ENCODE data around the gene SLC43A1.
A peak's percentile ranks its signal among the peaks of the same experiment; 100 is the strongest.

The SLC43A1 gene

DNA sequence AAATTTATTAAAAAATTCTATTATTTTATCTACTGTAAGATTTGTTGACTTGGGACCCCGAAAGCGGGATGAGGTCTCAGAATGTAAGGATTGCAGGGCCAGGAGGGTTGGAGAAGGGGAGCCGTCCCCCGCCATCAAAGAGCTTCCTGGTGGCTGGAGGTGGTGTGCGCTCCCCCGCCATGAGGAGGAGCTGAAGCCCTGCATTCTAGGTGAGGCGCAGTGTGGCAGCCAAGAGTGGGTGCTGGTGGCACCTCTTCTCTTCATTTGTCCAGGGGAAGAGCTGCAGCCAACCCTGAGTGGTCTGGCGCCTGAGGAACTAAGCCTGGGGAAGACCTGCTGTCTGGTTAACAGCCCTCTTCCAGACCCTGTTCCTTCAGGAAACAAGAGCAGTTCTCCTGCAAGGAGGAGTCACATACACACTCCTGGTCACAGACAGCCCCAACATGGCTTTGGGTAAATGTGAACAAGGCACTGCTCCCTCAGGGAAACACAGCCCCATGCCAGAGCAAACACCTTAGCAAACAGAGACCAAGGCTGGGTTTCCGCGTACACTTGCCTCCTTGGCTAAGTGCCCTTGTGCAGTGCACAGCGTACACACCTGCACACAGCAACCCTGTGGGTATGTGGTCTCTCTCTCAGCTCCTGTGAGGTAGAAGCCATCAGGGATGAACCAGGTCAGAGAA lies 37.9 kb downstream of the SLC43A1 start:
- no peak for DNase-seq

DNA sequence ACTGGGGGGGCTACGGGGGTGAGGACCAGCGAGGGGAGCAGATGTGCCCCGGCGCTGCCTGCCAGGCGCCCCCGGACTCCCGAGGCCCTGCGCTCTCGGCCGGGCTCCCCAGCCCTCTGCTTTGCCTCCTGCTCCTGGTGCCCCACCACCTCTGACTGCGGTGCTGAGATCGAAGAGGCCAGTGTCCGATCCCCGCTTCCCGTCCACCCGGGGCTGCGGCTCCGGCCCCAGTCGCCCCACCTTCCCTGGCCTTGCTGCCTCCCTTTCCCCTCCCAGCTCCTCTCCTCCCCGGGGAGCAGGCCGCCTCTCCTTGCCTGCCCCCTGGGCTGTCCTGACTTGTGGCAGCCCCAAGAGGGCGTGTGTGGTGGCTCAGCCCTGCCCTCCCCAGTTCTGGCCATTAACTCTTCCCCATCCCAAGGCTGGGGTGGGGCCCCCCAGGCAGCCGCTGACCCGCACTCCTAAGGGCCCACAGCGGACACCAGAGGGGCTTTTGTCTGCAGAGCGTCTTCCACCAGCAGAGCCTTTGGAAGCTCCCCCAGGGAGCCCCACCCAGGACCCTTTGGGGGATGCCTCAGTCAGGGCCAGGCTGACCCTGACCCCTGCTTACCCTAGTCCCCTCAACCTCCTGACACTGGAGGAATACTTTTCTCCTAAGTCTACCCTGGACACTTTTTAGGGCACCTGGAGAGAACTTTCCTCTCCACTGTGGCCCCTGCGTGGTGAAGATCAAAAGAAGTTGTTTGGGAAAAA lies 38.6 kb downstream of the SLC43A1 start:
- DNase-seq = peak; percentile 39

DNA sequence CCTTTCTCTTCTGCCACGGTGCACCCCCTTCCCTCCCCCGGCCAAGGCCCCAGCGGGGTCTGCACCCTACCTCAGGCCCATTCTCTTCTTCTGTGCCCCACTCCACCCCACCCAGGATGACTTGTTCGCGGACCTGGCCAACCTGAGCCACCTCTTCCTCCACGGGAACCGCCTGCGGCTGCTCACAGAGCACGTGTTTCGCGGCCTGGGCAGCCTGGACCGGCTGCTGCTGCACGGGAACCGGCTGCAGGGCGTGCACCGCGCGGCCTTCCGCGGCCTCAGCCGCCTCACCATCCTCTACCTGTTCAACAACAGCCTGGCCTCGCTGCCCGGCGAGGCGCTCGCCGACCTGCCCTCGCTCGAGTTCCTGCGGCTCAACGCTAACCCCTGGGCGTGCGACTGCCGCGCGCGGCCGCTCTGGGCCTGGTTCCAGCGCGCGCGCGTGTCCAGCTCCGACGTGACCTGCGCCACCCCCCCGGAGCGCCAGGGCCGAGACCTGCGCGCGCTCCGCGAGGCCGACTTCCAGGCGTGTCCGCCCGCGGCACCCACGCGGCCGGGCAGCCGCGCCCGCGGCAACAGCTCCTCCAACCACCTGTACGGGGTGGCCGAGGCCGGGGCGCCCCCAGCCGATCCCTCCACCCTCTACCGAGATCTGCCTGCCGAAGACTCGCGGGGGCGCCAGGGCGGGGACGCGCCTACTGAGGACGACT lies 39.3 kb downstream of the SLC43A1 start:
- DNase-seq = peak; percentile 42

DNA sequence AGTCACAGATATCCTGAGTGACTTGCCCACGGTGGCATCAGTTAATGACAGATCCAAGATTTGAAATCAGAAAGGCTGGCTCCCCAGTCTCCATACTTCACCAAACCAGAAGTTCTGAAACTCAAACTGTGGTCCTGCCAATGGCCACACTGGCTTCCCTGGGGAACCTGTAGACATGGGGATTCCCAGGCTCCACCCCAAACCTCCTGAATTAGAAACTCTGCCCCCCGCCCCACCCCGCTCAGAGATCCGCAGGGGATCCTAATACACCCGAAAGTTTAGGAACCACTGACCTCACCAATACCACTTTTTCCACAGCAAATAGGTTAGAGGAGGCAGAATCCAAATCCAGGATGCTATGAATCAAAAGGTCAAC lies 39.8 kb downstream of the SLC43A1 start:
- no peak for DNase-seq

DNA sequence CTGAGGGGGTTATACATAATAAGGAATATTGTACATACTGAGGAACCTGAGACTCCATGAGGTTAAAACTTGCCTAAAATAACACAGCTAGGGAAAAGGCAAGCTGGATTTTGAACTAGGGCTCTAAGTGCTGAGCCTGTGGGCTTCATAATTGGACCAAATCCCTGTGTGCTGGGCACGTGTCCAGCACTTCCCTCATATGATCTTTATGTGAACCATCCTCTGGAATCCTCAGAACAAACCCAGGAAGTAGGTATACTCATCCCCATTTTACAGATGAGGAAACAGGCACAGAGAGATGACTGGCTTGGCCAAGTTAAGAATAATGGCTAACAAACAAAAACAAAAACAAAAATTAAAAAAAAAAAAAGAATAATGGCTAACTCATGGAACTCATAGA lies 40.3 kb downstream of the SLC43A1 start:
- no peak for DNase-seq

DNA sequence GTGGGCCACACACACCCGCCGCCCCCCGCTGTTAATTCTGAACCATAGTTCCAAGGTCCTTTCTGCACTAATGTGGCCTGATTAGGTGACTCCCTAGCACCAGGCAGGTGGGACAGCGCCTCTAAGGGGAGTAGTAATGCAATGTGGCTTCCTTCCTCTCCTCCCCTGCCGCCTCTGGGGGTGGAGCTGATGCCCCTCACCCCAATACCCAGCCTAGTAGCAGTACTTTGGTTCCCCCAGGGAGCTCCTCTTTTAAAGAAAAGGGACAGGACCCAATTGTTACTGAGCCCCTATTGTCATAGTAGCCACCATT lies 40.7 kb downstream of the SLC43A1 start:
- no peak for DNase-seq

DNA sequence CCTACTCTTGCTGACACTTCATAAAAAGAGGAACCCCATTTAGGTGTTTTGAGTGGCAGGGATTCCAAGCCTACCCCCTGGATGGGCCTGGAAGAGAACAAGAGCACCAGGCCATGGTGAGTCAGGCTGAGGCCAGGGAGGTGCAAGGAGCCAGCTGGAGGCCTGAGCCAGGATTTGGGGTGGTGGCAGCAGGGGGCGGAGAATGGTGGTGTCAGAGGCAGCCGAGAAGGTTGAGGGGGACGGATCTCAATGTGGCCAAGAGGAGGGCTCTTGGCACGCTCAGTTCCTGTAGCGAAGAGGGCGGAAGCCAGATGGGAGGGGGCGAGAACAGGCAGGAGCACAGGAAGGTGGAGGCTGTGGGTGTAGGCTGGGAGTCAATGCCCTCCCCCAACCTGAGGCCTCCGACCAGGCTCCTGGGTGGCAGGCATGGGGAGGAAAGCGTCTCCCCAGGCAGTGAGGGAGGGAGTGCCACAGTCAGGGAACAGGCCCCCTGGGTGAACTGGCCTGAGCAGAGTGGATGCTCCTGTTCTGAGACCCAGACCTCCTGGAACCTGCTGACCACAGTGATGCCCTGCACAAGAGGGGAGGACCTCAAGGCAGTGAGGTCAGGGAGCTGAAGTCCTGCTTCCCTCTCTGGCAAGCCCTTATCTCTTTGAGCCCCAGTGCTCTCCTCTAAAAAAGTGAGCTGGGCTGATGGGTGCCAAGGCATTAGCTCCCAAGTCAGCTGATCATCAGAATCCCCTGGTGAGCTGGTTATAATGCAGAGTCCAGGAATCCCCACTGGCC lies 41.3 kb downstream of the SLC43A1 start:
- peak; percentile 41 for DNase-seq

DNA sequence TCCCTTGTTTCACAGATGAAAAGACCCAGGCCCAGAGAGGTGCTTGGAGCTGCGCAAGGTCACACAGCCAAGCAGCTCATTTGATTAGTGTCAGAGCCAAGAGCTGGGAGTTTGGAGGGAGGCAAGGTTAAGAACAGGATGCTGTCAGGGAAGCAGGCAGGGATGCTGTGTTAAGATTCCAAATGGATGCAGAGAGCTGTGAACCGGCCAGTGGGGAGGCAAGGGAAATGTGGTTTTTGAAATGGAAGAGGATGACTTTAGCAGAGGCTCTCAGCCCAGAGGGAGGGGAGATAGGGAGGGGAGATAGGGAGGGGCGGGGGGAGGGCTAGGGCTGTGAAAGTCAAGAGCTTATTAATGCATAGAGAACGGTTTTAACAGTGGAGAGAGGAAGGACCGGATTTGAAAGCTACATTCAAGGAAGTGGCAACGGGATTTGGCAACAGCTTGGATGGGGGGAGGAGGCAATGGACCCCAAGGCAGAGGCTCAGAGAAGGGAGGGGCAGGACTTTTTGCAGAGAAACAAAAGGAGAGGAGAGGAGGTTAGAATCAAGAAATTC lies 42.1 kb downstream of the SLC43A1 start:
- DNase-seq = no peak

DNA sequence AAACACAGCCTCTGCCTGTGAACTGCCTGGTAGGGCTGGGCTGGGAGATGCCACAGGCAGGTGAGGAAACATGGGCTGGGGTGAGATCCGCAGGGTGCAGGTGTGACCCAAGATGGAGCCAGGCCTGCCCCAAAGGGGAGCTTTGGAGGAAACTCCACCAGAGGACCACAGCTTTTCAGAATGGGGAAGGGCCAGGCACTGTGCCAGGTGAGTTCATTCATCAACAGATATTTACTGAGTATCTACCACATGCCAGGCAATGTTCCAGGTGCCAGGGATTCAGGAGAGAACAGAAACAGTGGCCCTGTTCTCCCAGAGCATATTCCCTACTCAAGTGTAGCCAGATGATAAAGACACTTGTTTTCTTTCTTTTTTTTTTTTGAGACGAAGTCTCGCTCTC lies 44.0 kb downstream of the SLC43A1 start:
- DNase-seq = no peak

DNA sequence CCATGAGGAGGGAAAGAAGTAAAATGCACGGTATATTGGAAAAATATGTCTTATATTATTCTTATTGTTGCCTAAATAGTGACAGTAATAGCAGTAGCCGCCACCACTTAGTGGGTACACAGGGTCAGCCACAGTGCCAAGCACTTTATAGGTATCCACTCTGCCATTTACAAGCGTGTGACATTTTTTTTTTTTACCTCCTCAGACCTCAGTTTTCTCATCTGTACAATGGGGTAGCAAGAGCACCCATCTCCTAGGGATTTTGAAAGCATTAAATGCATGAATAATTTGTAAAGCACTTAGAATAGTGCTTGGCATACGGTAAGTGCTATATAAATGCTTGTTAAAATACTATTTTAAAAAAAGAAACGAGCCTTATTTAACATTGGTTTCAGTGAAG lies 46.2 kb downstream of the SLC43A1 start:
- no peak for DNase-seq

DNA sequence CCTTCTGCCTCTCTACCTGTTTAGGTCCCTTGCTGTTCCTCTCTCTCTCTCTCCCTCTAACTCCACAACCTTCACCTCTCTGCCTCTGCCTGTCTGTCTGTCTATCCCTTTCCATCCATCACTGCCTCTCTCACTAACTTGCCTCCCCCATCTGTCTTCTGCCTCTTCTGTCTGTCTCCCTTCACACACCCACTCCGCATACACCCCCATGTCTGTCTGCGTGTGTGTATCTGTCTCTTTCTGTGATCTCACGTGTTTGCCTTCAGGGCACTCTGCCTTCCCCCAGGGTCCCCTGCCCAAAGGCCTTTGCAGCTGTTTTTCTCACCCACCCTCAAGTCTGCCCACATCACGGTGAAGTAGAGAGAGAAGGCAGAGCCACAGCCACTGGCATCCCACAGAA lies 47.2 kb downstream of the SLC43A1 start:
- DNase-seq = no peak

DNA sequence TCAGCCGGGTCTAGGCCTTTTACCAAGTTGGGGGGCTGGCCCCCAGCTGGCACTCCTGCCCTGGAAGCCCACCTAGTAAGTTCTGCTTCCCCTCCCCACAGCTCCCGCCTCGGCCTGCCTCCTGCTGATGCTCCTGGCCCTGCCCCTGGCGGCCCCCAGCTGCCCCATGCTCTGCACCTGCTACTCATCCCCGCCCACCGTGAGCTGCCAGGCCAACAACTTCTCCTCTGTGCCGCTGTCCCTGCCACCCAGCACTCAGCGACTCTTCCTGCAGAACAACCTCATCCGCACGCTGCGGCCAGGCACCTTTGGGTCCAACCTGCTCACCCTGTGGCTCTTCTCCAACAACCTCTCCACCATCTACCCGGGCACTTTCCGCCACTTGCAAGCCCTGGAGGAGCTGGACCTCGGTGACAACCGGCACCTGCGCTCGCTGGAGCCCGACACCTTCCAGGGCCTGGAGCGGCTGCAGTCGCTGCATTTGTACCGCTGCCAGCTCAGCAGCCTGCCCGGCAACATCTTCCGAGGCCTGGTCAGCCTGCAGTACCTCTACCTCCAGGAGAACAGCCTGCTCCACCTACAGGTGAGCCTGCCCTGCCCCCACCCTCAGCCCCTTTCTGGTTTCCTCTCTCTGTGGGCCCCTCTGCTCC lies 47.9 kb downstream of the SLC43A1 start:
- DNase-seq = no peak

DNA sequence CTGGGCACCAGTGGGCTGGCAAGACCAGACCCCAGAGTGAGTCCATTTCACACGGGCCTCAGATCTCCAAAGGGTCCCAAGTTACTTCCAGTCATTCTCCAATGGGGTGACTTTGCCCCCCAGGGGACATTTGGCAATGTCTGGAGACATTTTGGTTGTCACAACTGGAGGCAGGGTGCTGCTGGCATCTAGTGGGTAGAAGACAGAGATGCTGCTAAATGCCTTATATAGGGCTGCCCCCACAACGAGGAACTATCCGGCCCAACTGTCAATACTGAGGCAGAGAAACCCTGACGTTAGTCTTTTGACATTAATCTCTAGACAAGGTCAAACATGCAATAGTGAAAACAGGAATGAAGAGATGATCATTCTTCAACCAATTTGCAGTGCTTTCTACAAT lies 48.8 kb downstream of the SLC43A1 start:
- no peak for DNase-seq

DNA sequence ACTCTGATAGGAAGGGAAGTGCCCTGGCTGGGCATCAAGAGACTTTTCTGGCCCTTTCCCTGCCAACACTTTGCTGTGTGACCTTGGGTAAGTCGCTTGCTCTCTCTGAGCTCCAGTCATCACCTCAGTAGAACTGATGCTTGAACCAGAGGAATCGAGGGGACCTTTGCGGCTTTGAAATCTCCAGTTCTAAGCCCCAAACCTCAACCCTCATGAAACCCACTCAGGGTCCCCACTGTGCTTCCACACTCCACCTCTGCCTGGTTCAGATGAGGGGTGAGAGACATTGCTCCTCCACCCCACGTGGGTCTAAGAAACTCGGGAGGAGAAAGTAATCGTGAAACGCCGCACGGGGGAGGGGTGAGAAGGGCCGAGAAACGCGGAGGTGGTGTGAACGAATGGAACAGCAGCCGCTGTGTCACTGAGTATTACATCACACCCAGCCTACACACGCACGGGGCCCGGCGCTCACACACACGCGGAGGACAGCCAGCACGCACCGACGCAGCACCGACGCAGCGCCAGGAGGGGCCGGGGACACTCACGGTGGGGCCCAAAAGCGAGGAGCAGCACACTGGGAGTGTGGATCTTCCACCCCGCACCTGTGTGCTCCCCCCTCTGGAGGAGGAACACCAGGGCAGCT lies 50.8 kb downstream of the SLC43A1 start:
- no peak for DNase-seq

DNA sequence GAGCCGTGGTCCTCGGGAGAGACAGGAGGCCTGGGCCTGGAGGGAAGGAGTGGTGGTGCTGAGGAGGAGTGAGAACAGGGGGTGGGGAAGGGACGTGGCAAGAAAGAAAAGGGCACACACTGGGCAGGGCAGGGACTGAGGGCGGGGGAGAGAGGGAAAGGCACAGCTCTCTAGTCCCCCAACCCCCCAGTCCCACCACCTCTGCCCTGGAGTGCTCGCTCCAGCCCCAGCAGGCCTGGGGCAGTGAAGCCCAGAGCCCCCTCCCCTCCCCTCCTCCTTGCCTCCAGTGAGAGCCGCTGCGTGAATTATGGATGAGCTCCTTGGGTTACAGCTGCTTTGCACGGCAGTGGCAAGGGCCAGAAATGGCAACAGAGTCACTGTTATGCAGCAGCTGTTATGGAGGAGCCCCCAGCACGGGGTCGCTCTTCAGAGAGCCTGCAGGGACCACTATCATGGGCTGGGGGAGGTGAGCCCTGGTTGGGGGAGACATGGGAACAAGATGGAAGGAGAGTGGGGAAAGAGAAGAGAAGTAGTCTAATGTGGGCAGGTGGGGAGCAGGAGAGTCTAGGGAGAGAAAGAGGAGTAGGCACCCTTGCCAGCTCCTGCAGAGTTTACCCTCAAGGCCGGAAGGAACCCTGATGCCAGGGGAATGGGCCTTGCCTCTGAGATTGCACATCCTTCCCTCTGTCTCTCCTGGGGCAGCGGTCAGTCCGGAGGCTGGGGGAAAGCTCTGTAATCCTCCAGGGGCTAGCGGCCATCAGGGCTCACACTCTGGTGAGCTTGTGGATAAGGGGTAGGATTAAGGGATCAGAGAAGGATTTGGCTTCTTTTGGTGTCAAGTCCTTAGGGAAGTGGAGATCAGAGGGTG lies 51.6 kb downstream of the SLC43A1 start:
- DNase-seq = no peak

DNA sequence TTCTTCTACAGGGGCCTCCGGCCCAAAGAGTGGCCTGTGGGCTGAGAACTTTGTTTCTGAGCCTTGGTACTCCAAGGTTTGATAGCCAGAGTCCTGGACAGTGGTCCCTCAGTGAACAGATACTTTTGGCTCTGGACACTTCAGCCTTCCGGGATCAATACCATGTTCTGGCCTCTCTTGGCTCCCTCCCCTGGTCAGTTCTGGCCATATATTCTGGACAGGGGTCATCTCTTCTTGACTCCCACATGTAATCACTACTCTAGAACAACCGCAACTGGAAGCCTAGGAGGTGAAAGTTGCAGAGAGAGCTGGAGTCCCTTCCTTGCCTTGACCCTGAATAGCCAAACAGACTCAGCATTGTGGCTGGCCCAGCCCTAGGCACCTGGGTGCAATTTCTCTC lies 52.9 kb downstream of the SLC43A1 start:
- no peak for DNase-seq

DNA sequence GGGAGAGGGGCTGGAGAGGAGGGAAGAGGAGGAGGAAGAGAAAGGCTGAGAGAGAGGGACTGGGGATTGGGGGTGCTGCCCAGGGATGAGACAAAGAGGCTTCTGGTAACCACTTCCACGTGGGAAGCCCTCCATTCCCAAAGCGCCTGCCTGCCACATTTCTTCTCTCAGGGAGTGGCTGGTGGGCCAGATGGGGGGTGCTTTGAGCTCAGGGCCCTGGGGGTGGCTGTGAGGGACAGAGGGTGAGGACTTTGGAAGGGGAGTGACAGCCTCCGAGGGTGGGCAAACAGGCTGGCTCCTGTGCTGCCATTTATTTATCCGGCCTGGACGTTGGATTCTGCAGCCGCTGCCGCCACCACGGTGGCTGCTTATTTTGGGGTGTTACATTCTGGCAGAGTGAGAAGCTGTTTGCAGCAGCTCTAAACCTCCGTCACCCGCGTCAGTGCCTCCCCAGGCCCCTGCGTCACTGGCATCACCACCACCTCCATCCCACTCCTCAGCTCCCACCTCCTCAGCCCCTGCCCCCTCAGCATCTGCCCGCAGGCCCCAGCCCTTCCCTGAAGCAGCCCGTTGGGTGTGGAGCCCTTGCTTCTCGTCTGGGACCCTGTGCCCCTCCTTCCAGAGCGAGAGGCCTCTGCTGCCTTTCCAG lies 53.5 kb downstream of the SLC43A1 start:
- no peak for DNase-seq

DNA sequence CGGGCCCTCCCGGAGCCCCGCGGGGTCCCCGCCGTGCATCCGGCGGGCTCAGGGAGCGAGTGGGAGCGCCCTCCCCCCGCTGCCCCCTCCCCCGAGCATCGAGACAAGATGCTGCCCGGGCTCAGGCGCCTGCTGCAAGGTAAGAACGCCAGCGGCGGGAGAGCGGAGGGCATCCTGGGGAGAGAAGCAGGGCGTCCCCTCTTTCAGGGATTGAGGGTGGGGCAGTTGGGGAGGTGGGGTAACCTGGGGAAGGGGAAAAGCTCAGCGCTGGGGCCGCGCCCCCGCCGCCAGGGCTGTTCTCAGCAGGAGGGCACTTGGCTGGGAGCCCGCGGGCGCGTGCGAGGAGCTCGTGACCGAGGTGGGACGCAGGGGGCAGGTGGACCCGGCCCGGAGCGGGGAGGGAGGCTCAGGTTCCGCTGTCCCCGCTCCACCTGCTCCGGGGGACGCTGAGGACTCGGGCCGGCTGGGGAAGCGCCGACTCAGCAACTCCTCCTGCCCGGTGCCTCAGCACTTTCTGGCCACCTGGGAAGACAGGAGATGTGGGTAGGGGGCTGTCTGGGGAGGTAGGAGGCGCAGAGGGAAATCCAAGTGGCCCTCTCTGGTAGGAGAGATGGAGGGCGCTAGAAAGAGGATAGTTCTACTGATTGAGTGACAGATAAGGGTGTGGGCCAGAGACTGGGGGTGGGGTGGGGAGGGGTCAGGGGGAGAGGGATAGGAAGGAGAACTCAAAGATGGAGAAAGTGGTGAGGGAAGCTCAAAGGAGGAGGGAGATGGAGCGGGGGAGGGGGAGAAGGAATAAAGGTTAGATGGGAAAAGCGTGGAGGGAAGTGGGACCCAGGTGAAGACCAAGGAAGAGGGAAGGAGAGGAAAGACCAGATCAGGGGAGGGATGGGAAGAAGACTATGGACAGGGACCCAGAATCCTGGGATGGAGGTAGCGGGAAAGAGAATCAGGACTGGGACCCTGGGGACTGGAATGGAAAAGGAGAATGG lies 54.4 kb downstream of the SLC43A1 start:
- no peak for DNase-seq
